Duodenal mucosa (tissue), 2 donors: Measurements from ENCODE around the gene PEA15.

Source experiments
- H3K27ac ChIP-seq: one replicate; pipeline ENCODE4 v1.7.0; 2013; ENCODE audit warnings: low read depth, low read length
- H3K27me3 ChIP-seq, 2 donors: one replicate each; pipeline ENCODE4 v1.7.0; 2013; ENCODE audit warnings: low read length in 2 of 2, control low read depth in 1 of 2; ENCODE audit not compliant: insufficient read depth in 2 of 2, control insufficient read depth in 1 of 2
- H3K36me3 ChIP-seq, 2 donors: one replicate each; pipeline ENCODE4 v1.7.0; 2013; ENCODE audit warnings: low read length in 2 of 2, control low read depth in 1 of 2; ENCODE audit not compliant: insufficient read depth in 2 of 2, control insufficient read depth in 1 of 2
- H3K4me1 ChIP-seq, 2 donors: one replicate each; pipeline ENCODE4 v1.7.0; 2013; ENCODE audit warnings: low read length in 2 of 2, control low read depth in 1 of 2; ENCODE audit not compliant: insufficient read depth in 2 of 2, control insufficient read depth in 1 of 2
- H3K4me3 ChIP-seq, 2 donors: one replicate each; pipeline ENCODE4 v1.7.0; 2013; ENCODE audit warnings: low read length in 2 of 2, low read depth in 1 of 2
- H3K9ac ChIP-seq, 2 donors: one replicate each; pipeline ENCODE4 v1.7.0; 2013; ENCODE audit warnings: low read length in 2 of 2, low read depth in 1 of 2
- H3K9me3 ChIP-seq, 2 donors: one replicate each; pipeline ENCODE4 v1.7.0; 2013; ENCODE audit warnings: low read length in 2 of 2, control low read depth in 1 of 2; ENCODE audit not compliant: control insufficient read depth in 1 of 2

Gene PEA15

GRCh38 chr1:160166166-160166868 lies 38.9 kb upstream of the PEA15 start:
- Histone ChIP-seq H3K27ac (no peak overlapping the region), H3K9me3 (no peaks in the 10 kb centered on the region), H3K9ac (no peak overlapping the region), H3K4me1 (no peaks in the 10 kb centered on the region), H3K27me3 (peaks cover 0 to 5% of the 10 kb centered on the region in 2 donors), H3K36me3 (no peaks in the 10 kb centered on the region), H3K4me3 (no peak overlapping the region)

- Histone ChIP-seq H3K4me1 (no peaks in the 10 kb centered on the region), H3K9me3 (no peaks in the 10 kb centered on the region), H3K27me3 (peaks cover 0 to 5% of the 10 kb centered on the region in 2 donors), H3K27ac (no peak overlapping the region), H3K36me3 (no peaks in the 10 kb centered on the region), H3K9ac (no peak overlapping the region), H3K4me3 (no peak overlapping the region)
Measured at GRCh38 chr1:160167056-160167455, 38.1 kb upstream of the PEA15 start.

GRCh38 chr1:160167580-160167979 lies 37.6 kb upstream of the PEA15 start:
- Histone ChIP-seq H3K36me3 (no peaks in the 10 kb centered on the region), H3K4me1 (no peaks in the 10 kb centered on the region), H3K4me3 (no peak overlapping the region), H3K9me3 (no peaks in the 10 kb centered on the region), H3K27ac (no peak overlapping the region), H3K27me3 (peaks cover 0 to 5% of the 10 kb centered on the region in 2 donors), H3K9ac (no peak overlapping the region)

GRCh38 chr1:160168016-160168415 lies 37.2 kb upstream of the PEA15 start:
- no peaks in the 10 kb centered on the region for H3K36me3 ChIP-seq
- H3K27me3 ChIP-seq: peaks cover 0 to 5% of the 10 kb centered on the region in 2 donors
- no peaks in the 10 kb centered on the region for H3K4me1 ChIP-seq
- no peak overlapping the region for H3K4me3 ChIP-seq
- H3K9ac ChIP-seq: no peak overlapping the region
- no peak overlapping the region for H3K27ac ChIP-seq
- no peaks in the 10 kb centered on the region for H3K9me3 ChIP-seq

- no peak overlapping the region for H3K9ac ChIP-seq
- H3K27ac ChIP-seq: no peak overlapping the region
- H3K4me3 ChIP-seq: no peak overlapping the region
Measured at GRCh38 chr1:160168609-160169369, 36.4 kb upstream of the PEA15 start.

GRCh38 chr1:160169553-160170399 lies 35.4 kb upstream of the PEA15 start:
- Histone ChIP-seq H3K4me1 (no peaks in the 10 kb centered on the region), H3K9me3 (no peaks in the 10 kb centered on the region), H3K27me3 (peaks cover 0 to 5% of the 10 kb centered on the region in 2 donors), H3K4me3 (no peak overlapping the region), H3K27ac (no peak overlapping the region), H3K9ac (no peak overlapping the region), H3K36me3 (no peaks in the 10 kb centered on the region)

More at GRCh38 chr1:160168609-160169369, 36.4 kb upstream of the PEA15 start:
- no peaks in the 10 kb centered on the region for H3K4me1 ChIP-seq
- H3K36me3 ChIP-seq: no peaks in the 10 kb centered on the region
- H3K9me3 ChIP-seq: no peaks in the 10 kb centered on the region
- peaks cover 0 to 5% of the 10 kb centered on the region in 2 donors for H3K27me3 ChIP-seq

GRCh38 chr1:160171354-160171753 lies 33.8 kb upstream of the PEA15 start:
- Histone ChIP-seq H3K9ac (no peak overlapping the region), H3K4me1 (no peaks in the 10 kb centered on the region), H3K27me3 (peaks cover 0 to 5% of the 10 kb centered on the region in 2 donors), H3K9me3 (no peaks in the 10 kb centered on the region), H3K36me3 (no peaks in the 10 kb centered on the region), H3K27ac (no peak overlapping the region), H3K4me3 (no peak overlapping the region)

- no peaks in the 10 kb centered on the region for H3K4me1 ChIP-seq
- H3K36me3 ChIP-seq: no peaks in the 10 kb centered on the region
- H3K4me3 ChIP-seq: no peak overlapping the region
- H3K9me3 ChIP-seq: no peaks in the 10 kb centered on the region
- H3K27me3 ChIP-seq: no peaks in the 10 kb centered on the region
- H3K27ac ChIP-seq: no peak overlapping the region
- H3K9ac ChIP-seq: no peak overlapping the region
Measured at GRCh38 chr1:160171980-160172379, 33.2 kb upstream of the PEA15 start.

- H3K4me3 ChIP-seq: no peak overlapping the region
- no peak overlapping the region for H3K9ac ChIP-seq
- no peaks in the 10 kb centered on the region for H3K9me3 ChIP-seq
- H3K27me3 ChIP-seq: no peaks in the 10 kb centered on the region
- H3K27ac ChIP-seq: no peak overlapping the region
- H3K36me3 ChIP-seq: no peaks in the 10 kb centered on the region
- H3K4me1 ChIP-seq: no peaks in the 10 kb centered on the region
Measured at GRCh38 chr1:160177231-160177630, 28.0 kb upstream of the PEA15 start.

- Histone ChIP-seq H3K9me3 (no peaks in the 10 kb centered on the region), H3K27me3 (no peaks in the 10 kb centered on the region), H3K9ac (no peak overlapping the region), H3K4me3 (no peak overlapping the region), H3K4me1 (no peaks in the 10 kb centered on the region), H3K27ac (no peak overlapping the region), H3K36me3 (no peaks in the 10 kb centered on the region)
Measured at GRCh38 chr1:160177667-160178066, 27.5 kb upstream of the PEA15 start.
